IMR-90 (cell line): Measurements from ENCODE around the gene YAE1. TPM values are rescaled to one million over a fixed set of nuclear protein-coding genes. Genes with fewer than 3 reads are reported as not detected.

ENCODE experiments used
- ATAC-seq: fragments of 200-7000 bp; cut with Tn5 transposase; 2 replicates; pipeline ENCODE4 v1.9.1; 2020; ENCODE audit warnings: low read depth, mild to moderate bottlenecking, moderate library complexity
- BruUV-seq: library from RNA; stranded (reverse); fragments of 400-500 nt; replicated peaks from 2 replicates; lab custom pipeline; 2021; lab: Mats Ljungman, UMichigan
- CTCF ChIA-PET: fragments of 300-600 bp; formaldehyde crosslinking; extraction: SDS; loops from one replicate; lab custom pipeline; 2021; ENCODE audit warnings: antibody characterized with exemption; lab: Yijun Ruan, JAX
- POLR2A ChIA-PET: fragments of 300-600 bp; sonication (Branson Sonifier 250); formaldehyde crosslinking; loops from one replicate; lab custom pipeline; 2022; ENCODE audit warnings: antibody characterized with exemption; ENCODE audit not compliant: unreplicated experiment; lab: Charles Lee
- DNase-seq: peaks from one replicate; pipeline ENCODE4 v3.0.0; 2013
- H2AFZ ChIP-seq: replicated peaks from 2 replicates; pipeline ENCODE3; 2013; ENCODE audit warnings: low read length, mild to moderate bottlenecking; ENCODE audit not compliant: poor library complexity
- H2AK5ac ChIP-seq: 2 replicates; pipeline ENCODE4 v1.6.1; 2013; ENCODE audit warnings: low read depth, low read length, inconsistent platforms
- H2AK9ac ChIP-seq: replicated peaks from 2 replicates; pipeline ENCODE3; 2013; ENCODE audit warnings: mild to moderate bottlenecking, low read depth, low read length, moderate library complexity; ENCODE audit not compliant: poor library complexity
- H2BK120ac ChIP-seq: 2 replicates; pipeline ENCODE4 v1.6.1; 2013; ENCODE audit warnings: low read depth, low read length, inconsistent platforms
- H2BK15ac ChIP-seq: 3 replicates; pipeline ENCODE4 v1.6.1; 2013; ENCODE audit warnings: low read depth, low read length, inconsistent platforms
- H2BK20ac ChIP-seq: 2 replicates; pipeline ENCODE4 v1.6.1; 2013; ENCODE audit warnings: low read depth, mild to moderate bottlenecking, inconsistent platforms, low read length, moderate library complexity
- H2BK5ac ChIP-seq: 2 replicates; pipeline ENCODE4 v1.6.1; 2013; ENCODE audit warnings: mild to moderate bottlenecking, low read depth, low read length, inconsistent platforms; ENCODE audit not compliant: poor library complexity, severe bottlenecking
- H3K14ac ChIP-seq: replicated peaks from 2 replicates; pipeline ENCODE4 v1.6.1; 2013; ENCODE audit warnings: low read depth, low read length, inconsistent platforms
- H3K18ac ChIP-seq: 2 replicates; pipeline ENCODE4 v1.6.1; 2013; ENCODE audit warnings: low read depth, low read length, control low read depth
- H3K23ac ChIP-seq: 2 replicates; pipeline ENCODE4 v1.6.1; 2013; ENCODE audit warnings: low read depth, low read length, inconsistent platforms
- H3K27ac ChIP-seq: 2 replicates; pipeline ENCODE4 v1.5.1; 2013; ENCODE audit warnings: mild to moderate bottlenecking, control low read depth, low read length; ENCODE audit not compliant: insufficient read depth
- H3K27me3 ChIP-seq: 2 replicates; pipeline ENCODE4 v1.6.1; 2013; ENCODE audit warnings: low read length; ENCODE audit not compliant: control insufficient read depth, insufficient read depth
- H3K36me3 ChIP-seq: 2 replicates; pipeline ENCODE4 v1.6.1; 2013; ENCODE audit warnings: low read length, mixed read lengths; ENCODE audit not compliant: control insufficient read depth, insufficient read depth
- H3K4ac ChIP-seq: 2 replicates; pipeline ENCODE4 v1.6.1; 2013; ENCODE audit warnings: low read depth, low read length, inconsistent platforms
- H3K4me1 ChIP-seq: 2 replicates; pipeline ENCODE4 v1.6.1; 2013; ENCODE audit warnings: low read length, mixed read lengths; ENCODE audit not compliant: control insufficient read depth, insufficient read depth
- H3K4me2 ChIP-seq: 2 replicates; pipeline ENCODE4 v1.6.1; 2013; ENCODE audit warnings: low read depth, mild to moderate bottlenecking, control low read depth, low read length, moderate library complexity
- H3K4me3 ChIP-seq: 2 replicates; pipeline ENCODE4 v1.5.1; 2013; ENCODE audit warnings: low read depth, mild to moderate bottlenecking, control low read depth, low read length, moderate library complexity; ENCODE audit not compliant: insufficient read depth
- H3K56ac ChIP-seq: 2 replicates; pipeline ENCODE4 v1.6.1; 2013; ENCODE audit warnings: low read length, inconsistent platforms; ENCODE audit not compliant: insufficient read depth; ENCODE audit errors: extremely low read depth
- H3K79me1 ChIP-seq, 2 experiments: 2 replicates each; pipeline ENCODE4 v1.6.1; 2013; ENCODE audit warnings: low read length in 2 of 2, inconsistent platforms in 1 of 2, low read depth in 1 of 2
- H3K9ac ChIP-seq: 2 replicates; pipeline ENCODE4 v1.6.1; 2013; ENCODE audit warnings: low read depth, low read length, control low read depth
- H3K9me1 ChIP-seq: 2 replicates; pipeline ENCODE4 v1.6.1; 2013; ENCODE audit warnings: low read length, inconsistent platforms; ENCODE audit not compliant: insufficient read depth
- H3K9me3 ChIP-seq: 2 replicates; pipeline ENCODE4 v1.6.1; 2013; ENCODE audit warnings: low read length; ENCODE audit not compliant: control insufficient read depth, insufficient read depth
- H4K20me1 ChIP-seq: 2 replicates; pipeline ENCODE4 v1.6.1; 2013; ENCODE audit warnings: low read length, inconsistent platforms; ENCODE audit not compliant: insufficient read depth
- H4K5ac ChIP-seq: 2 replicates; pipeline ENCODE4 v1.6.1; 2013; ENCODE audit warnings: mild to moderate bottlenecking, low read depth, low read length, control low read depth
- H4K8ac ChIP-seq, 2 experiments: 2 replicates each; pipeline ENCODE4 v1.6.1; 2013; ENCODE audit warnings: low read depth in 2 of 2, low read length in 2 of 2, control low read depth in 1 of 2, inconsistent platforms in 1 of 2
- H4K91ac ChIP-seq: 2 replicates; pipeline ENCODE4 v1.6.1; 2013; ENCODE audit warnings: low read depth, low read length, inconsistent platforms; ENCODE audit not compliant: insufficient read depth
- BHLHE40 ChIP-seq: fragments of 150-350 bp; IDR thresholded peaks from 2 replicates; pipeline ENCODE4 v1.6.1; 2016; ENCODE audit warnings: mild to moderate bottlenecking, low read depth, low read length
- CEBPB ChIP-seq: IDR thresholded peaks from 2 replicates; pipeline ENCODE4 v1.6.1; 2012; ENCODE audit warnings: low read depth, low read length, improper control_type of control experiment
- CHD1 ChIP-seq: IDR thresholded peaks from 2 replicates; pipeline ENCODE4 v1.6.1; 2012; ENCODE audit warnings: low read depth, low read length, improper control_type of control experiment
- FOS ChIP-seq: fragments of 150-350 bp; IDR thresholded peaks from 2 replicates; pipeline ENCODE4 v1.6.1; 2016; ENCODE audit warnings: low read depth, low read length
- MXI1 ChIP-seq: IDR thresholded peaks from 2 replicates; pipeline ENCODE4 v1.6.1; 2012; ENCODE audit warnings: low read depth, mild to moderate bottlenecking, low read length, moderate library complexity, borderline replicate concordance
- NFE2L2 ChIP-seq: fragments of 150-350 bp; IDR thresholded peaks from 2 replicates; pipeline ENCODE4 v1.6.1; 2016; ENCODE audit warnings: low read depth, mild to moderate bottlenecking, low read length
- SMC3 ChIP-seq: fragments of 150-350 bp; IDR thresholded peaks from 2 replicates; pipeline ENCODE4 v1.6.1; 2016; ENCODE audit warnings: low read depth, mild to moderate bottlenecking, antibody characterized with exemption, low read length, moderate library complexity
- WGBS, 2 experiments: methylation state at CpG; one replicate each; pipeline versions ENCODE4 v1.1.5 to v1.1.7; 2013; ENCODE audit warnings: missing lambda C conversion rate in 2 of 2; ENCODE audit not compliant: insufficient read length in 1 of 2; ENCODE audit errors: extremely low coverage in 2 of 2; 5-methylcytosine and 5-hydroxymethylcytosine counted together
- dilution Hi-C: fragments of 300-500 bp; cut with HindIII; formaldehyde crosslinking; loops from one replicate; pipeline ENCODE4 v1.14.3; 2018; ENCODE audit warnings: low sequenced_read_pairs; ENCODE audit not compliant: unreplicated experiment
- in situ Hi-C: fragments of 300-500 bp; cut with MboI; formaldehyde crosslinking; loops from 3 replicates; pipeline ENCODE4 v1.14.3; 2019; ENCODE audit warnings: low sequenced_read_pairs, inconsistent platforms, mixed read lengths
- intact Hi-C: fragments of 100-400 bp; cut with micrococcal nuclease; formaldehyde crosslinking; loops from 2 replicates; pipeline ENCODE4 v1.10.0; 2022
- polyA plus RNA-seq, 3 experiments: library from polyadenylated mRNA; depleted of rRNA; stranded (reverse); fragments of >200 nt; gene quantifications; 2 replicates each; pipeline ENCODE4 v1.2.3, GENCODE V29; 2012; ENCODE audit warnings: low replicate concordance in 1 of 3
- total RNA-seq: library from RNA; depleted of rRNA; stranded (reverse); fragments of >200 nt; gene quantifications from 2 replicates; pipeline ENCODE4 v1.2.3, GENCODE V29; 2012

Gene YAE1
- total and polyA plus RNA-seq, 2 of the 4 experiments (the other 2 are of a cell fraction): 28.6 to 36.7 TPM

DNA sequence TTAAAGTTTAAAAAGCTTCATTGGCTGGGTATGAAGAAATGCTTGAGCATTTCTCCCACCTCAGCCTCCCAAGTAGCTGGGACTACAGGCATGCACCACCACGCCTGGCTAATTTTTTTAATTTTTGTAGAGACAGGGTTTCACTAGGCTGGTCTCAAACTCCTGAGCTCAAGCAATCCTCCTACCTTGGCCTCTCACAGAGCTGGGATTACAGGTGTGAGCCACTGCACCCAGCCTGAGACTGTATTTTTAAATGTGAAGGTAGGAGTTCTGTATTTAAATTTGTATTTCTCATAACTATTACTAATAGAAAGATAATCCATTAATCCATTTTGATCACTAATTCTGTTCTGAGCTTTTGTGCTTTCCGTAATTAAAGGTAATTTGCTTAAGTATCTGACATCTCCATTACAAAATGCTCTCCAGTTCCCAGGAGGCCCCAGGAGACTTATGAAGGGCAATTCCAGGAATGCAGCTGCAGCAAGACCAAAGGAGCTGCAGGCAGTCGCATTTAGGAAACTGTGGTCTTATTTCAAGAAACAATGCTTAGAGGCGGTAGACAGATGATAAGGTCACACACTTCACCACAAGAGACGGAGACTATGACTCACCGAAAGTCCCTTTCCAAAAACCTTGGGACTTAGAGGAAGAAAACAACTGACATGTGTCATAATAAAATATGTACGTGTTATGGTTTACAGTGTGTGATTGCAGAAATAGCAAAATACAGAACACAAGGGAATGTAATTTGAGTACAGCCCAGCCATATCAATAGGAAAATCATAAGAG is 23.3 kb downstream of the YAE1 start:
- intact Hi-C loops: loop anchor here (5.0 kb wide), 1 partner anchor 63 kb away; no protein-coding TSS in a partner anchor
- H2AK5ac ChIP-seq: no peak overlapping the region
- H3K4ac ChIP-seq: peak overlapping the region; percentile 56; the same call in 1 of the 2 replicates
- H3K9ac ChIP-seq: no peak overlapping the region
- H3K56ac ChIP-seq: no peak overlapping the region
- POLR2A ChIA-PET: no interaction called here
- peak overlapping the region; percentile 57 for H2BK5ac ChIP-seq
- no peaks in the 10 kb centered on the region for H4K20me1 ChIP-seq
- no peak overlapping the region for H3K4me3 ChIP-seq
- H3K27ac ChIP-seq: no peak overlapping the region
- no peaks in the 10 kb centered on the region for H3K36me3 ChIP-seq
- H2BK20ac ChIP-seq: no peak overlapping the region
- TF ChIP-seq MXI1 (no peak), CEBPB (0 out of 2 replicates have a peak, but pooled peaks have one; percentile 14), FOS (peak; percentile 70; the same call in 1 of the 2 replicates), CHD1 (no peak), BHLHE40 (peak; percentile 44), SMC3 (peak; percentile 14; the same call in 1 of the 2 replicates), NFE2L2 (no peak)
- no peak overlapping the region for H4K8ac ChIP-seq
- no peak overlapping the region for H4K91ac ChIP-seq
- H2BK120ac ChIP-seq: peak overlapping the region; percentile 24; the same call in 1 of the 2 replicates
- H3K27me3 ChIP-seq: no peaks in the 10 kb centered on the region
- H4K5ac ChIP-seq: no peak overlapping the region
- dilution Hi-C loops: no loop called here
- H3K23ac ChIP-seq: no peak overlapping the region
- peak; percentile 84 for DNase-seq
- peak overlapping the region; percentile 16; the same call in 1 of the 2 replicates for H3K18ac ChIP-seq
- H3K79me1 ChIP-seq: no peaks in the 10 kb centered on the region
- H3K9me1 ChIP-seq: peaks cover 5% of the 10 kb centered on the region
- no peaks in the 10 kb centered on the region for H3K9me3 ChIP-seq
- H3K4me2 ChIP-seq: peak overlapping the region; percentile 24; the same call in 1 of the 2 replicates
- H3K4me1 ChIP-seq: peaks cover 9% of the 10 kb centered on the region
- H2AK9ac ChIP-seq: no peak overlapping the region
- no peak overlapping the region for H3K14ac ChIP-seq
- no CpG with 5 or more reads among the region's 7 CpGs for WGBS, 2 experiments
- in situ Hi-C loops: loop anchor here (10.0 kb wide), 1 partner anchor 465 kb away; no protein-coding TSS in a partner anchor
- peak; percentile 76 for ATAC-seq
- H2BK15ac ChIP-seq: no peak overlapping the region
- BruUV-seq: no TSS peak
- CTCF ChIA-PET: interaction anchor here (1.2 to 2.1 kb wide), 3 partner anchors 9 to 307 kb away, joined by 3 to 7 read pairs (median 7); no protein-coding TSS in a partner anchor
- H2AFZ ChIP-seq: no peak overlapping the region
